Small intestine (tissue), 7 donors: ENCODE results near the gene KCNQ1OT1. TPM values are rescaled to one million over a fixed set of nuclear protein-coding genes. Genes with fewer than 3 reads are reported as not detected.

Experiments
- DNase-seq, 2 donors: peaks; one replicate each; pipeline versions ENCODE4 v3.0.0 to v3.0.0-alpha.2; 2013
- FAIRE-seq: peaks from 2 replicates; lab custom pipeline; 2012; peaks lifted over from hg19 to GRCh38; lab: Jason Lieb, UNC
- H3K27ac ChIP-seq, 3 donors: one replicate each; pipeline ENCODE4 v1.5.1; 2013; ENCODE audit warnings: low read length in 2 of 3, mild to moderate bottlenecking in 2 of 3, control low read depth in 1 of 3, inconsistent platforms in 1 of 3, low read depth in 1 of 3, moderate library complexity in 1 of 3
- H3K27me3 ChIP-seq, 3 donors: one replicate each; pipeline ENCODE4 v1.6.1; 2013; ENCODE audit warnings: low read length in 3 of 3, inconsistent platforms in 1 of 3; ENCODE audit not compliant: control insufficient read depth in 3 of 3, insufficient read depth in 3 of 3
- H3K36me3 ChIP-seq, 3 donors: one replicate each; pipeline ENCODE4 v1.6.1; 2013; ENCODE audit warnings: low read length in 3 of 3, inconsistent platforms in 1 of 3, low read depth in 1 of 3, mild to moderate bottlenecking in 1 of 3, moderate library complexity in 1 of 3; ENCODE audit not compliant: control insufficient read depth in 3 of 3, insufficient read depth in 2 of 3
- H3K4me1 ChIP-seq, 3 donors: one replicate each; pipeline ENCODE4 v1.6.1; 2013; ENCODE audit warnings: low read length in 2 of 3, inconsistent platforms in 1 of 3, low read depth in 1 of 3, mild to moderate bottlenecking in 1 of 3, moderate library complexity in 1 of 3; ENCODE audit not compliant: control insufficient read depth in 3 of 3, insufficient read depth in 2 of 3
- H3K4me3 ChIP-seq, 3 donors: one replicate each; pipeline ENCODE4 v1.5.1; 2013; ENCODE audit warnings: low read length in 3 of 3, control low read depth in 1 of 3, inconsistent platforms in 1 of 3, low read depth in 1 of 3, mild to moderate bottlenecking in 1 of 3, moderate library complexity in 1 of 3
- H3K9me3 ChIP-seq, 2 donors: one replicate each; pipeline ENCODE4 v1.6.1; 2013; ENCODE audit warnings: low read depth in 1 of 2, low read length in 1 of 2; ENCODE audit not compliant: control insufficient read depth in 2 of 2, insufficient read depth in 1 of 2
- WGBS, 3 donors: extraction: QIAGEN DNeasy Blood & Tissue Kit; methylation state at CpG; one replicate each; pipeline ENCODE4 v1.1.7; 2013; 5-methylcytosine and 5-hydroxymethylcytosine counted together
- polyA plus RNA-seq, 4 donors: library from polyadenylated mRNA; stranded (reverse) in 3 of 4; unstranded in 1 of 4; fragments of 200-250 nt in 3 of 4; fragments of 120-200 nt in 1 of 4; gene quantifications; one replicate each; pipeline versions ENCODE4 v1.2.1 to v1.2.3, GENCODE V29; 2013
- donor health status: healthy with polysubstance abuse.
- donor health status: control.
- donor health status: control.
- donor health status: Bipolar disorder and iron deficiency.
- donor health status: healthy.

The KCNQ1OT1 gene
- polyA plus RNA-seq, 4 donors, result under 0.01 to 2.3 (median 0.11) TPM

GRCh38 chr11:2565447-2566222 lies 134.2 kb downstream of the KCNQ1OT1 start:
- Histone ChIP-seq H3K4me1 (peaks cover 5 to 56% (median 17%) of the 10 kb centered on the region in 3 donors), H3K4me3 (no peak overlapping the region), H3K36me3 (peaks cover 0 to 8% (median 0%) of the 10 kb centered on the region in 3 donors), H3K27ac (peak overlapping the region in 1 of 3 donors; percentile 88), H3K27me3 (no peaks in the 10 kb centered on the region), H3K9me3 (peaks cover 0 to 8% of the 10 kb centered on the region in 2 donors)
- WGBS, 3 donors, result 84 to 89% (median 88%) methylated on average over 13 of the region's 13 CpGs
- DNase-seq, result no peak
- no peak for FAIRE-seq

GRCh38 chr11:2564588-2565425 lies 135.0 kb downstream of the KCNQ1OT1 start:
- FAIRE-seq, result no peak
- H3K4me3 ChIP-seq, result no peak overlapping the region
- peaks cover 5 to 56% (median 17%) of the 10 kb centered on the region in 3 donors for H3K4me1 ChIP-seq
- no peaks in the 10 kb centered on the region for H3K9me3 ChIP-seq
- peak overlapping the region in 1 of 3 donors; percentile 88 for H3K27ac ChIP-seq
- H3K36me3 ChIP-seq, result peaks cover 0 to 4% (median 0%) of the 10 kb centered on the region in 3 donors
- no peak for DNase-seq
- no peaks in the 10 kb centered on the region for H3K27me3 ChIP-seq
- 81 to 85% (median 84%) methylated on average over 16 of the region's 16 CpGs for WGBS, 3 donors

- 92 to 94% (median 93%) methylated on average over 14 of the region's 14 CpGs for WGBS, 3 donors
- Histone ChIP-seq H3K4me3 (no peak overlapping the region), H3K36me3 (no peaks in the 10 kb centered on the region), H3K9me3 (no peaks in the 10 kb centered on the region), H3K27me3 (no peaks in the 10 kb centered on the region), H3K27ac (peak overlapping the region in 1 of 3 donors; percentile 88), H3K4me1 (peaks cover 5 to 53% (median 17%) of the 10 kb centered on the region in 3 donors)
- DNase-seq (no peak), FAIRE-seq (no peak)
Observed at GRCh38 chr11:2564008-2564530, 135.7 kb downstream of the KCNQ1OT1 start.

GRCh38 chr11:2563213-2564007 lies 136.4 kb downstream of the KCNQ1OT1 start:
- WGBS, 3 donors, result 70 to 84% (median 76%) methylated on average over 28 of the region's 28 CpGs
- no peaks in the 10 kb centered on the region for H3K27me3 ChIP-seq
- H3K9me3 ChIP-seq, result no peaks in the 10 kb centered on the region
- no peak overlapping the region for H3K4me3 ChIP-seq
- FAIRE-seq (no peak), DNase-seq (peak; percentile 52 to 65)
- peak overlapping the region in 2 of 3 donors; percentile 15 to 88 for H3K27ac ChIP-seq
- H3K4me1 ChIP-seq, result peaks cover 5 to 53% (median 17%) of the 10 kb centered on the region in 3 donors
- no peaks in the 10 kb centered on the region for H3K36me3 ChIP-seq

- DNase-seq, result no peak
- no peak for FAIRE-seq
- Histone ChIP-seq H3K4me3 (no peak overlapping the region), H3K27me3 (no peaks in the 10 kb centered on the region), H3K4me1 (peaks cover 5 to 50% (median 17%) of the 10 kb centered on the region in 3 donors), H3K9me3 (peaks cover 0 to 4% of the 10 kb centered on the region in 2 donors), H3K36me3 (no peaks in the 10 kb centered on the region), H3K27ac (peak overlapping the region in 1 of 3 donors; percentile 88)
- 57 to 85% (median 59%) methylated on average over 6 of the region's 6 CpGs for WGBS, 3 donors
Observed at GRCh38 chr11:2562890-2563212, 136.9 kb downstream of the KCNQ1OT1 start.

GRCh38 chr11:2561696-2562581 lies 137.9 kb downstream of the KCNQ1OT1 start:
- Histone ChIP-seq H3K36me3 (peaks cover 0 to 3% (median 0%) of the 10 kb centered on the region in 3 donors), H3K27ac (peak overlapping the region in 2 of 3 donors; percentile 46 to 88), H3K4me1 (peaks cover 5 to 41% (median 15%) of the 10 kb centered on the region in 3 donors), H3K9me3 (peaks cover 0 to 9% of the 10 kb centered on the region in 2 donors), H3K27me3 (no peaks in the 10 kb centered on the region), H3K4me3 (no peak overlapping the region)
- DNase-seq (peak; percentile 36 to 69), FAIRE-seq (no peak)
- WGBS, 3 donors, result 58 to 78% (median 60%) methylated on average over 18 to 27 of the region's 27 CpGs

DNA sequence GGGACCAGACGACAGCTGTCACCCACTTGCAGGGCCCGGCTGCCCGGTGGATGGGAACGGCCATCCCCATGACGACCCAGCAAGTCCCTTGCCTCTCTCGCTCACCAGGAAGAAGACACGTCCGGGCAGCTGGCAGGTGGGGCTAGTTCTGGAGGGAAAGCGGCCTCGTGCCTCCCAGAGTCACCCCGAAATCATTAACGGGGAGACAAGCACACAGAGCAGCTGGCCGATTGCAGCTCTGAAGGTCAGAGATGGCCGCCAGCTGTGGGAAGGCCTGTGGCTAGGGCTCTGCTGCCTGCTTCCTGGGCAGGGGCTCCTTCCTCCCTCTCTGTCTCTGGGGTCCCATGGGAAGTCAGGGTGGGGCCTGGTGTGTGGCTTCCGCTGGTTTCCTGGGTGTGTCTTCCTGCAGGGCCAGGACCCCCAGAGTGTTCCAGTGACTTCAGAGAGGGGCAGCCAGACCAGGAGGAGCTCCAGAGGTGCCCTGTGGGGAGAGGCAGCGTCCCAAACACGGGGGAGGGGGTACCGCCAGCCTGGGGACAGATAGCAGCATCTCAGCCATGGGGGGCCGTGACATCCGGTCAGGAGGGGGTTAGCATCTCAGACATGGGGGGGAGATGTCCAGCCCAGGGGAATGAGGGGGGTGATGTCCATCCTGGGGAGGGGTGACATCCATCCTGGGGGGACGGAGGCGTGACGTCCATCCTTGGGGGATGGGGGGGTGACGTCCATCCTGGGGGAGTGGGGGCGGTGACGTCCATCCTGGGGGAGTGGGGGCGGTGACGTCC lies 140.1 kb downstream of the KCNQ1OT1 start:
- DNase-seq (no peak), FAIRE-seq (no peak)
- peaks cover 0 to 9% of the 10 kb centered on the region in 2 donors for H3K9me3 ChIP-seq
- H3K27me3 ChIP-seq, result no peaks in the 10 kb centered on the region
- H3K27ac ChIP-seq, result no peak overlapping the region
- H3K4me1 ChIP-seq, result peaks cover 0 to 27% (median 4%) of the 10 kb centered on the region in 3 donors
- H3K36me3 ChIP-seq, result peaks cover 0 to 3% (median 0%) of the 10 kb centered on the region in 3 donors
- 77 to 81% (median 78%) methylated on average over 28 of the region's 28 CpGs for WGBS, 3 donors
- no peak overlapping the region for H3K4me3 ChIP-seq
